HepG2 (cell line): ENCODE data around the gene DCK.
"Not testable (repeated sequence)": the region's sequence is repeated elsewhere in the genome, so short reads cannot be mapped to it uniquely, and the experiment has no call there.

Experiments used
- GLI4 ChIP-seq: sonication (generic); formaldehyde crosslinking; IDR thresholded peaks from 2 replicates; pipeline ENCODE4 v1.5.1; 2020; ENCODE audit warnings: missing genetic modification reagents, mild to moderate bottlenecking, moderate library complexity, borderline replicate concordance
- IRF1 ChIP-seq: sonication (generic); formaldehyde crosslinking; IDR thresholded peaks from 2 replicates; pipeline ENCODE4 v1.4.0; 2020; ENCODE audit warnings: low read depth, mild to moderate bottlenecking, missing genetic modification reagents
- KLF15 ChIP-seq: sonication (generic); formaldehyde crosslinking; IDR thresholded peaks from 2 replicates; pipeline ENCODE4 v1.8.1; 2023; ENCODE audit warnings: borderline replicate concordance, mild to moderate bottlenecking, inconsistent platforms, missing genetic modification reagents, mixed read lengths
- POLR2A ChIP-seq, 2 experiments: IDR thresholded peaks; 2 replicates each; pipeline ENCODE4 v1.6.1; 2011; ENCODE audit warnings: low read depth in 2 of 2, low read length in 2 of 2, mild to moderate bottlenecking in 1 of 2, moderate library complexity in 1 of 2; ENCODE audit not compliant: insufficient read depth in 1 of 2
- POLR2G ChIP-seq: fragments of 200-400 bp; formaldehyde crosslinking; IDR thresholded peaks from 2 replicates; pipeline ENCODE4 v1.6.1; 2018; ENCODE audit warnings: mild to moderate bottlenecking, low read depth, low read length, moderate library complexity
- RFX5 ChIP-seq: IDR thresholded peaks from 2 replicates; pipeline ENCODE4 v1.6.1; 2011; ENCODE audit warnings: low read depth, low read length, improper control_type of control experiment
- SAP130 ChIP-seq: IDR thresholded peaks from 2 replicates; pipeline ENCODE4 v1.6.1; 2016; ENCODE audit warnings: low read depth
- SMAD1 ChIP-seq: sonication (generic); formaldehyde crosslinking; IDR thresholded peaks from 2 replicates; pipeline ENCODE4 v1.4.0; 2020; ENCODE audit warnings: missing genetic modification reagents, low read depth, mild to moderate bottlenecking, borderline replicate concordance
- SMAD9 ChIP-seq: sonication (generic); formaldehyde crosslinking; IDR thresholded peaks from 2 replicates; pipeline ENCODE4 v1.5.1; 2020; ENCODE audit warnings: mild to moderate bottlenecking, missing genetic modification reagents
- TAF1 ChIP-seq: sonication (generic); formaldehyde crosslinking; IDR thresholded peaks from 2 replicates; pipeline ENCODE4 v1.4.0; 2020; ENCODE audit warnings: missing genetic modification reagents
- TARDBP ChIP-seq: sonication (generic); formaldehyde crosslinking; IDR thresholded peaks from 2 replicates; pipeline ENCODE4 v1.8.0; 2022; ENCODE audit warnings: mild to moderate bottlenecking, missing genetic modification reagents
- ZFP82 ChIP-seq: sonication (generic); formaldehyde crosslinking; IDR thresholded peaks from 2 replicates; pipeline ENCODE4 v1.5.1; 2020; ENCODE audit warnings: mild to moderate bottlenecking, missing genetic modification reagents, borderline replicate concordance
- ZKSCAN1 ChIP-seq: fragments of 150-350 bp; IDR thresholded peaks from 2 replicates; pipeline ENCODE4 v1.6.1; 2014; ENCODE audit warnings: low read length
- TF ChIP-seq, protein P1 (sequence below): sonication (generic); formaldehyde crosslinking; IDR thresholded peaks from 2 replicates; pipeline ENCODE4 v1.5.0; 2020; ENCODE audit warnings: mild to moderate bottlenecking, missing genetic modification reagents, moderate library complexity

GRCh38 chr4:71032106-71032505 lies 38.7 kb downstream of the DCK start:
- not testable (repeated sequence) for TF ChIP-seq SMAD9 (CRISPR knock-in tag); IRF1 (CRISPR knock-in tag); SAP130 (CRISPR knock-in tag); KLF15 (CRISPR knock-in tag); TARDBP (CRISPR knock-in tag); TAF1 (CRISPR knock-in tag); RFX5; POLR2A (IDR thresholded peaks at IDR 0.05; ENCODE audit: insufficient read depth in 1 of 2, low read depth in 2 of 2, low read length in 2 of 2); SMAD1; ZKSCAN1; ZFP82 (CRISPR knock-in tag); GLI4 (CRISPR knock-in tag); POLR2G
- TF ChIP-seq, protein P1, sequence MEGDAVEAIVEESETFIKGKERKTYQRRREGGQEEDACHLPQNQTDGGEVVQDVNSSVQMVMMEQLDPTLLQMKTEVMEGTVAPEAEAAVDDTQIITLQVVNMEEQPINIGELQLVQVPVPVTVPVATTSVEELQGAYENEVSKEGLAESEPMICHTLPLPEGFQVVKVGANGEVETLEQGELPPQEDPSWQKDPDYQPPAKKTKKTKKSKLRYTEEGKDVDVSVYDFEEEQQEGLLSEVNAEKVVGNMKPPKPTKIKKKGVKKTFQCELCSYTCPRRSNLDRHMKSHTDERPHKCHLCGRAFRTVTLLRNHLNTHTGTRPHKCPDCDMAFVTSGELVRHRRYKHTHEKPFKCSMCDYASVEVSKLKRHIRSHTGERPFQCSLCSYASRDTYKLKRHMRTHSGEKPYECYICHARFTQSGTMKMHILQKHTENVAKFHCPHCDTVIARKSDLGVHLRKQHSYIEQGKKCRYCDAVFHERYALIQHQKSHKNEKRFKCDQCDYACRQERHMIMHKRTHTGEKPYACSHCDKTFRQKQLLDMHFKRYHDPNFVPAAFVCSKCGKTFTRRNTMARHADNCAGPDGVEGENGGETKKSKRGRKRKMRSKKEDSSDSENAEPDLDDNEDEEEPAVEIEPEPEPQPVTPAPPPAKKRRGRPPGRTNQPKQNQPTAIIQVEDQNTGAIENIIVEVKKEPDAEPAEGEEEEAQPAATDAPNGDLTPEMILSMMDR = not testable (repeated sequence)
